B cell (primary cell): Measurements from ENCODE around the gene GSTM5. TPM values are rescaled to one million over a fixed set of nuclear protein-coding genes. Genes with fewer than 3 reads are reported as not detected.

Experiments used
- ATAC-seq: fragments of 200-7000 bp; cut with Tn5 transposase; one replicate; pipeline ENCODE4 v1.10.0; 2021; ENCODE audit warnings: low read depth, mild to moderate bottlenecking, moderate number of reproducible peaks, moderate library complexity
- CTCF ChIA-PET: fragments of 350-600 bp; sonication (Branson Sonifier 250); formaldehyde crosslinking; loops from one replicate; lab custom pipeline; 2021; ENCODE audit warnings: antibody characterized with exemption, inconsistent platforms; lab: Charles Lee
- POLR2A ChIA-PET: fragments of 350-600 bp; sonication (Branson Sonifier 250); formaldehyde crosslinking; loops from one replicate; lab custom pipeline; 2021; ENCODE audit warnings: antibody characterized with exemption; lab: Charles Lee
- DNase-seq: peaks from one replicate; pipeline ENCODE4 v3.0.0; 2013
- H2AFZ ChIP-seq: 2 replicates; pipeline ENCODE4 v1.6.1; 2012; ENCODE audit warnings: mild to moderate bottlenecking, low read depth, low read length; ENCODE audit not compliant: insufficient read depth, poor library complexity, severe bottlenecking
- H3K27ac ChIP-seq, 2 donors: 1 replicate in 1 of 2; 2 replicates in 1 of 2; pipeline ENCODE4 v1.5.1; 2012 to 2013; ENCODE audit warnings: low read length in 2 of 2, mild to moderate bottlenecking in 2 of 2, moderate library complexity in 1 of 2
- H3K27me3 ChIP-seq, 4 experiments: fragments of 200-600 bp in 1 of 4; sonication (generic) in 1 of 4; replicated peaks in 1 of 4; 1 replicate in 2 of 4; 2 replicates in 2 of 4; pipeline versions ENCODE4 v1.6.1 to v1.7.0; 2013 to 2016; ENCODE audit warnings: low read length in 3 of 4, mild to moderate bottlenecking in 2 of 4, mixed read lengths in 1 of 4, moderate library complexity in 1 of 4; ENCODE audit not compliant: insufficient read depth in 4 of 4, control insufficient read depth in 3 of 4; ENCODE audit errors: control extremely low read depth in 1 of 4
- H3K36me3 ChIP-seq, 2 experiments: replicated peaks in 1 of 2; 1 replicate in 1 of 2; 2 replicates in 1 of 2; pipeline versions ENCODE4 v1.6.1 to v1.7.1; 2013; ENCODE audit warnings: low read length in 1 of 2; ENCODE audit not compliant: insufficient read depth in 2 of 2, control insufficient read depth in 1 of 2; ENCODE audit errors: control extremely low read depth in 1 of 2, extremely low read depth in 1 of 2
- H3K4me1 ChIP-seq, 2 donors: fragments of 200-600 bp in 1 of 2; sonication (generic) in 1 of 2; 1 replicate in 1 of 2; 2 replicates in 1 of 2; pipeline versions ENCODE4 v1.5.1 to v1.6.1; 2013 to 2017; ENCODE audit warnings: low read length in 2 of 2; ENCODE audit not compliant: control insufficient read depth in 2 of 2, insufficient read depth in 2 of 2
- H3K4me2 ChIP-seq: replicated peaks from 2 replicates; pipeline ENCODE3; 2012; ENCODE audit warnings: mild to moderate bottlenecking, low read depth, low read length; ENCODE audit not compliant: poor library complexity, severe bottlenecking
- H3K4me3 ChIP-seq, 5 experiments: fragments of 200-600 bp in 1 of 5; sonication (generic) in 1 of 5; 1 replicate in 3 of 5; 2 replicates in 2 of 5; pipeline versions ENCODE4 v1.5.1 to v1.7.0; 2011 to 2016; ENCODE audit warnings: low read length in 4 of 5, mild to moderate bottlenecking in 4 of 5, low read depth in 2 of 5, control low read depth in 1 of 5, moderate library complexity in 1 of 5; ENCODE audit not compliant: insufficient read depth in 1 of 5; ENCODE audit errors: control extremely low read depth in 1 of 5, extremely low read depth in 1 of 5
- H3K79me2 ChIP-seq: fragments of 200-600 bp; sonication (generic); one replicate; pipeline ENCODE4 v1.6.0; 2016; ENCODE audit warnings: low read length; ENCODE audit not compliant: control insufficient read depth, insufficient read depth
- H3K9ac ChIP-seq: fragments of 200-600 bp; sonication (generic); 2 replicates; pipeline ENCODE4 v1.6.1; 2017; ENCODE audit warnings: mild to moderate bottlenecking, low read length, moderate library complexity
- H3K9me3 ChIP-seq, 3 donors: one replicate each; pipeline versions ENCODE4 v1.6.1 to v1.7.1; 2013; ENCODE audit warnings: low read length in 2 of 3; ENCODE audit not compliant: control insufficient read depth in 2 of 3, insufficient read depth in 1 of 3; ENCODE audit errors: control extremely low read depth in 1 of 3
- H4K20me1 ChIP-seq: 2 replicates; pipeline ENCODE4 v1.6.0; 2012; ENCODE audit warnings: mild to moderate bottlenecking, low read length; ENCODE audit not compliant: insufficient read depth, control insufficient read depth, poor library complexity, severe bottlenecking
- H3K27ac Mint-ChIP-seq: one replicate; pipeline ENCODE4 v1.8.0; 2021; ENCODE audit warnings: mixed read lengths
- H3K27me3 Mint-ChIP-seq: one replicate; pipeline ENCODE4 v1.8.0; 2021; ENCODE audit warnings: mixed read lengths
- H3K4me1 Mint-ChIP-seq: one replicate; pipeline ENCODE4 v1.8.0; 2021; ENCODE audit warnings: mixed read lengths
- H3K4me3 Mint-ChIP-seq: one replicate; pipeline ENCODE4 v1.8.0; 2021; ENCODE audit warnings: mixed read lengths
- H3K9me3 Mint-ChIP-seq: one replicate; pipeline ENCODE4 v1.8.0; 2022; ENCODE audit warnings: mixed read lengths; ENCODE audit not compliant: insufficient read depth
- EZH2 ChIP-seq: IDR thresholded peaks from 2 replicates; pipeline ENCODE4 v1.6.1; 2012; ENCODE audit warnings: borderline replicate concordance, low read depth, mild to moderate bottlenecking, moderate library complexity, low read length; ENCODE audit not compliant: insufficient read depth, poor library complexity, severe bottlenecking
- WGBS: methylation state at CpG from one replicate; pipeline ENCODE4 v1.1.5; 2013; ENCODE audit warnings: missing lambda C conversion rate; ENCODE audit not compliant: insufficient coverage; 5-methylcytosine and 5-hydroxymethylcytosine counted together
- intact Hi-C: fragments of 100-400 bp; cut with micrococcal nuclease; formaldehyde crosslinking; loops from one replicate; pipeline ENCODE4 v1.10.0; 2022
- polyA plus RNA-seq: library from polyadenylated mRNA; depleted of rRNA; stranded (reverse); fragments of >200 nt; gene quantifications from 2 replicates; pipeline ENCODE4 v1.2.3, GENCODE V29; 2012
- total RNA-seq, 2 donors: library from RNA; stranded (reverse); fragments of 120-200 nt in 1 of 2; gene quantifications; 1 replicate in 1 of 2; 2 replicates in 1 of 2; pipeline versions ENCODE4 v1.2.3 to v1.2.4, GENCODE V29; 2013 to 2022
- TF ChIP-seq, protein P1 (sequence below): fragments of 200-600 bp; IDR thresholded peaks from one replicate; pipeline ENCODE4 v1.8.0; 2022; ENCODE audit warnings: antibody characterized with exemption, mild to moderate bottlenecking

The GSTM5 gene
- total and polyA plus RNA-seq, 2 donors (not counting 1 experiment from before 2014, with no cell fraction given): 0.07 TPM; not detected in 1

DNA sequence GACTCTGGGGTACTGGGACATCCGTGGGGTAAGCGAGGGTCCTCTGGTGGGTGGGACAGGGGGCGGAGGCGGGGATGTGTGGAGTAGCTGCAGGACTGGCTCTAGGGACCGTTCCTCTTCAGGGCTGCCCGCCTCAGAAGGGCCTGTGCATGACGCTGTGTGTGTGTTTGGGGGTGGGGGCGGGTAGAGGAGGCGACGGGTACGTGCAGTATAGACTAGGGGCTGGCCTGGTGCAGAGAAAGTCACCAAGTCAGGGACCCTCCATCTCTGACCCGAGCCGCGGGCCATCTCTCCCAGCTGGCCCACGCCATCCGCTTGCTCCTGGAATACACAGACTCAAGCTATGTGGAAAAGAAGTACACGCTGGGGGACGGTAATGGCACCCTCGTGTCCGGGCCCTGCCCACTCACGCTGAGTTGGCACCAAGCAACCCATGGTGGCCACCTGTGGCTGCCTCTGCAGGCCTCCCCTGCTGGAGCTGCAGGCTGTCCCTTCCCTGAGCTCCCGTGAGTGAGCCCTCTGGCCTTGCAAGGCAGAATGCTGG, 342 bp downstream of the GSTM5 start:
- ChIA-PET CTCF (no interaction called here), POLR2A (no interaction called here)
- Mint-ChIP-seq H3K27ac (no peak overlapping the region), H3K27me3 (peaks cover 15% of the 10 kb centered on the region), H3K4me1 (no peaks in the 10 kb centered on the region), H3K4me3 (peak overlapping the region; percentile 23), H3K9me3 (peaks cover 3% of the 10 kb centered on the region)
- no peaks in the 10 kb centered on the region for H4K20me1 ChIP-seq
- H3K4me1 ChIP-seq: peaks cover 0 to 8% of the 10 kb centered on the region in 2 donors
- H3K36me3 ChIP-seq: no peaks in the 10 kb centered on the region
- no peak for TF ChIP-seq EZH2
- TF ChIP-seq, protein P1, sequence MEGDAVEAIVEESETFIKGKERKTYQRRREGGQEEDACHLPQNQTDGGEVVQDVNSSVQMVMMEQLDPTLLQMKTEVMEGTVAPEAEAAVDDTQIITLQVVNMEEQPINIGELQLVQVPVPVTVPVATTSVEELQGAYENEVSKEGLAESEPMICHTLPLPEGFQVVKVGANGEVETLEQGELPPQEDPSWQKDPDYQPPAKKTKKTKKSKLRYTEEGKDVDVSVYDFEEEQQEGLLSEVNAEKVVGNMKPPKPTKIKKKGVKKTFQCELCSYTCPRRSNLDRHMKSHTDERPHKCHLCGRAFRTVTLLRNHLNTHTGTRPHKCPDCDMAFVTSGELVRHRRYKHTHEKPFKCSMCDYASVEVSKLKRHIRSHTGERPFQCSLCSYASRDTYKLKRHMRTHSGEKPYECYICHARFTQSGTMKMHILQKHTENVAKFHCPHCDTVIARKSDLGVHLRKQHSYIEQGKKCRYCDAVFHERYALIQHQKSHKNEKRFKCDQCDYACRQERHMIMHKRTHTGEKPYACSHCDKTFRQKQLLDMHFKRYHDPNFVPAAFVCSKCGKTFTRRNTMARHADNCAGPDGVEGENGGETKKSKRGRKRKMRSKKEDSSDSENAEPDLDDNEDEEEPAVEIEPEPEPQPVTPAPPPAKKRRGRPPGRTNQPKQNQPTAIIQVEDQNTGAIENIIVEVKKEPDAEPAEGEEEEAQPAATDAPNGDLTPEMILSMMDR: no peak
- WGBS: 81% methylated on average over 19 of the region's 22 CpGs
- DNase-seq (no peak), ATAC-seq (no peak)
- intact Hi-C loops: no loop called here
- H3K4me2 ChIP-seq: peak overlapping the region; percentile 68
- no peaks in the 10 kb centered on the region for H3K79me2 ChIP-seq
- peaks cover 0 to 3% (median 0%) of the 10 kb centered on the region in 4 experiments for H3K27me3 ChIP-seq
- peaks cover 0 to 13% (median 6%) of the 10 kb centered on the region in 3 donors for H3K9me3 ChIP-seq
- H3K27ac ChIP-seq: no peak overlapping the region
- peak overlapping the region; percentile 59 for H3K9ac ChIP-seq
- peak overlapping the region; percentile 68 for H2AFZ ChIP-seq
- H3K4me3 ChIP-seq: peak overlapping the region in 3 of 5 experiments; percentile 39 to 61 (median 61)

- H2AFZ ChIP-seq: no peak overlapping the region
- intact Hi-C loops: no loop called here
- no peaks in the 10 kb centered on the region for H3K79me2 ChIP-seq
- Mint-ChIP-seq H3K9me3 (peaks cover 3% of the 10 kb centered on the region), H3K27ac (no peak overlapping the region), H3K27me3 (peaks cover 13% of the 10 kb centered on the region), H3K4me1 (no peaks in the 10 kb centered on the region), H3K4me3 (no peak overlapping the region)
- H3K9ac ChIP-seq: no peak overlapping the region
- no peak overlapping the region for H3K4me2 ChIP-seq
- H3K36me3 ChIP-seq: no peaks in the 10 kb centered on the region
- H3K27me3 ChIP-seq: peaks cover 0 to 3% (median 0%) of the 10 kb centered on the region in 4 experiments
- no peaks in the 10 kb centered on the region for H4K20me1 ChIP-seq
- TF ChIP-seq, protein P1: no peak
- no peak for TF ChIP-seq EZH2
- DNase-seq (no peak), ATAC-seq (no peak)
- H3K9me3 ChIP-seq: peaks cover 0 to 10% (median 4%) of the 10 kb centered on the region in 3 donors
- CTCF ChIA-PET: no interaction called here
- no peak overlapping the region for H3K27ac ChIP-seq
- peaks cover 0 to 8% of the 10 kb centered on the region in 2 donors for H3K4me1 ChIP-seq
- H3K4me3 ChIP-seq: no peak overlapping the region
- POLR2A ChIA-PET: no interaction called here
- WGBS: 79% methylated on average over 4 of the region's 5 CpGs
These were observed 1.6 kb downstream of the GSTM5 start for GRCh38 chr1:109713636-109714035.
